PC-3 (cell line): ENCODE measurements around the gene ITCH. TPM values are rescaled to one million over a fixed set of nuclear protein-coding genes. Genes with fewer than 3 reads are reported as not detected.
"Not testable (repeated sequence)": the region's sequence is repeated elsewhere in the genome, so short reads cannot be mapped to it uniquely, and the experiment has no call there.

ENCODE experiments used
- ATAC-seq: fragments of 200-7000 bp; cut with Tn5 transposase; 2 replicates; pipeline ENCODE4 v1.9.1; 2020; ENCODE audit warnings: mild to moderate bottlenecking, moderate library complexity
- BruUV-seq: library from RNA; stranded (reverse); fragments of 400-500 nt; replicated peaks from 2 replicates; lab custom pipeline; 2021; lab: Mats Ljungman, UMichigan
- CTCF ChIA-PET: fragments of 300-600 bp; sonication (Branson Sonifier 250); formaldehyde crosslinking; loops from one replicate; lab custom pipeline; 2022; ENCODE audit warnings: antibody characterized with exemption; lab: Charles Lee
- POLR2A ChIA-PET: fragments of 300-600 bp; sonication (Branson Sonifier 250); formaldehyde crosslinking; loops from one replicate; lab custom pipeline; 2022; ENCODE audit warnings: antibody characterized with exemption; ENCODE audit not compliant: unreplicated experiment; lab: Charles Lee
- DNase-seq: peaks from one replicate; pipeline ENCODE4 v3.0.0-alpha.2; 2015
- H2AFZ ChIP-seq: fragments of 300-600 bp; sonication (generic); 2 replicates; pipeline ENCODE4 v1.6.0; 2016; ENCODE audit warnings: antibody characterized with exemption, low read length
- H3F3A ChIP-seq: fragments of 300-600 bp; sonication (generic); one replicate; pipeline ENCODE4 v1.6.0; 2017; ENCODE audit warnings: antibody characterized with exemption, low read length, control low read depth, mild to moderate bottlenecking; ENCODE audit not compliant: unreplicated experiment
- H3K27ac ChIP-seq: fragments of 300-600 bp; sonication (generic); 2 replicates; pipeline ENCODE4 v1.5.1; 2016; ENCODE audit warnings: mild to moderate bottlenecking, low read length
- H3K27me3 ChIP-seq: fragments of 300-600 bp; sonication (generic); 2 replicates; pipeline ENCODE4 v1.6.1; 2016; ENCODE audit warnings: low read length, mixed read lengths
- H3K36me3 ChIP-seq: fragments of 300-600 bp; sonication (generic); 2 replicates; pipeline ENCODE4 v1.6.1; 2016; ENCODE audit warnings: low read depth, mixed run types, low read length, mixed read lengths
- H3K4me1 ChIP-seq: fragments of 300-600 bp; sonication (generic); 2 replicates; pipeline ENCODE4 v1.5.1; 2016; ENCODE audit warnings: low read length; ENCODE audit not compliant: insufficient read depth
- H3K4me2 ChIP-seq: fragments of 300-600 bp; sonication (generic); 2 replicates; pipeline ENCODE4 v1.6.0; 2016; ENCODE audit warnings: low read length
- H3K4me3 ChIP-seq: fragments of 300-600 bp; sonication (generic); 2 replicates; pipeline ENCODE4 v1.5.1; 2016; ENCODE audit warnings: mild to moderate bottlenecking, low read length, mixed read lengths
- H3K79me2 ChIP-seq: fragments of 300-600 bp; sonication (generic); 2 replicates; pipeline ENCODE4 v1.6.1; 2017; ENCODE audit warnings: low read length, mixed read lengths
- H3K9ac ChIP-seq: fragments of 300-600 bp; sonication (generic); 2 replicates; pipeline ENCODE4 v1.6.0; 2016; ENCODE audit warnings: mild to moderate bottlenecking, low read length
- H3K9me2 ChIP-seq: fragments of 300-600 bp; sonication (generic); replicated peaks from 2 replicates; pipeline ENCODE4 v1.6.1; 2016; ENCODE audit warnings: mixed run types, low read length, mixed read lengths
- H3K9me3 ChIP-seq: fragments of 300-600 bp; sonication (generic); 2 replicates; pipeline ENCODE4 v1.6.1; 2016; ENCODE audit warnings: low read length, mixed read lengths
- H4K20me1 ChIP-seq: fragments of 300-600 bp; sonication (generic); 2 replicates; pipeline ENCODE4 v1.6.1; 2016; ENCODE audit warnings: low read length, mixed read lengths
- EZH2 ChIP-seq: fragments of 300-600 bp; sonication (generic); IDR thresholded peaks from one replicate; pipeline ENCODE4 v1.6.1; 2017; ENCODE audit warnings: antibody characterized with exemption, mild to moderate bottlenecking, low read length; ENCODE audit not compliant: unreplicated experiment
- EZH2phosphoT487 ChIP-seq: fragments of 300-600 bp; sonication (generic); IDR thresholded peaks from 2 replicates; pipeline ENCODE4 v1.6.1; 2018; ENCODE audit warnings: mild to moderate bottlenecking, antibody characterized with exemption, low read length, borderline replicate concordance
- intact Hi-C: fragments of 100-400 bp; cut with micrococcal nuclease; formaldehyde crosslinking; loops from 2 replicates; pipeline ENCODE4 v1.9.0; 2023
- total RNA-seq: library from RNA; depleted of rRNA; stranded (reverse); fragments of >200 nt; gene quantifications from 2 replicates; pipeline ENCODE4 v1.2.3, GENCODE V29; 2014
- TF ChIP-seq, protein P1 (sequence below): fragments of 300-600 bp; sonication (generic); conservative IDR thresholded peaks from 2 replicates; pipeline ENCODE4 v1.5.1; 2017; ENCODE audit warnings: antibody characterized with exemption, low read depth, mild to moderate bottlenecking, low read length

The ITCH gene
- total RNA-seq, 1 experiment from 2014 or later, result 54.8 TPM

DNA sequence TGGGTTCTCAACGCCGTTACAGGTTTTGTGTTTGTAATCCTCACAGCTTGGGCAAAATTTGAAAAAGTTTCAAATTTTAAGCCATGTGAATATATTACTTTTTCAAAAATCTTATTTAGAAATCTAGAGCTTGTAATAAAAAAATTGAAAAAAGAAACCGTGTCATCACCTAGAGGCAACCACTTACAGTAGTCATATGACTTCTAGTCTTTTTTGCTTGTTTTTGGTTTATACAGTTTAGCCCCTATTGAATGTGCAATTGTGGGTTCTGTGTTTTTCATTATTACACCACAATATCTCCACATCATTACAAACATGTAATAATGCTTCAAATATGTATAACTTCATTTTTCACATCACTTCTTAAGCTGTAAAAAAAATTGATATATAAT, 154.0 kb downstream of the ITCH start:
- ChIA-PET POLR2A (interaction anchor here (2.5 kb wide), 1 partner anchor 8 kb away, joined by 26 read pairs; no protein-coding TSS in a partner anchor), CTCF (no interaction called here)
- ATAC-seq (no peak), DNase-seq (peak; percentile 4)
- no TSS peak for BruUV-seq
- Histone ChIP-seq H3K4me1 (peaks cover 16% of the 10 kb centered on the region), H3K4me2 (peak overlapping the region; percentile 94), H4K20me1 (0 out of 2 replicates have a peak, but pooled peaks cover 6% of the 10 kb centered on the region), H3F3A (no peaks in the 10 kb centered on the region), H3K4me3 (peak overlapping the region; percentile 84), H3K36me3 (peaks cover 3% of the 10 kb centered on the region; the same call in 1 of the 2 replicates), H3K27me3 (no peaks in the 10 kb centered on the region), H3K9me3 (no peaks in the 10 kb centered on the region), H3K9ac (peak overlapping the region; percentile 91), H3K79me2 (peaks cover 55% of the 10 kb centered on the region), H3K27ac (no peak overlapping the region; the same call in 1 of the 2 replicates), H3K9me2 (no peaks in the 10 kb centered on the region), H2AFZ (peak overlapping the region; percentile 83; the same call in 1 of the 2 replicates)
- TF ChIP-seq EZH2phosphoT487 (no peak), EZH2 (no peak)
- TF ChIP-seq, protein P1, sequence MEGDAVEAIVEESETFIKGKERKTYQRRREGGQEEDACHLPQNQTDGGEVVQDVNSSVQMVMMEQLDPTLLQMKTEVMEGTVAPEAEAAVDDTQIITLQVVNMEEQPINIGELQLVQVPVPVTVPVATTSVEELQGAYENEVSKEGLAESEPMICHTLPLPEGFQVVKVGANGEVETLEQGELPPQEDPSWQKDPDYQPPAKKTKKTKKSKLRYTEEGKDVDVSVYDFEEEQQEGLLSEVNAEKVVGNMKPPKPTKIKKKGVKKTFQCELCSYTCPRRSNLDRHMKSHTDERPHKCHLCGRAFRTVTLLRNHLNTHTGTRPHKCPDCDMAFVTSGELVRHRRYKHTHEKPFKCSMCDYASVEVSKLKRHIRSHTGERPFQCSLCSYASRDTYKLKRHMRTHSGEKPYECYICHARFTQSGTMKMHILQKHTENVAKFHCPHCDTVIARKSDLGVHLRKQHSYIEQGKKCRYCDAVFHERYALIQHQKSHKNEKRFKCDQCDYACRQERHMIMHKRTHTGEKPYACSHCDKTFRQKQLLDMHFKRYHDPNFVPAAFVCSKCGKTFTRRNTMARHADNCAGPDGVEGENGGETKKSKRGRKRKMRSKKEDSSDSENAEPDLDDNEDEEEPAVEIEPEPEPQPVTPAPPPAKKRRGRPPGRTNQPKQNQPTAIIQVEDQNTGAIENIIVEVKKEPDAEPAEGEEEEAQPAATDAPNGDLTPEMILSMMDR, result no peak
- intact Hi-C loops, result loop anchor here (2.0 kb wide), 1 partner anchor 214 kb away; the partner anchor contains the start of gene AHCY

DNA sequence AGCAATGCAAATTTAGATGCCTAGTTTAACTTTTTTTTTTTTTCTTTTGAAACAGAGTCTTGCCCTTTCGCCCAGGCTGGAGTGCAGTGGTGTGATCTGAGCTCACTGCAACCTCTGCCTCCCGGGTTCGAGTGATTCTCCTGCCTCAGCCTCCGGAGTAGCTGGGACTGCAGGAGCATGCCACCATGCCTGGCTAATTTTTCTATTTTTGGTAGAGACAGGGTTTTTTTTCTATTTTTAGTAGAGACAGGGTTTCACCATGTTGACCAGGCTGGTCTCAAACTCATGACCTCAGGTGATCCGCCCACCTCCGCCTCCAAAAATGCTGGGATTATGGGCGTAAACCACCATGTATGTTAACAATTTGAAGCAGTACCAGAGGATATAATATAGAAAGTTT, 155.8 kb downstream of the ITCH start:
- H3K4me2 ChIP-seq, H3K9me2 ChIP-seq, H3K27me3 ChIP-seq, H3K9ac ChIP-seq, H3K9me3 ChIP-seq, CTCF ChIA-PET, ATAC-seq, H3K27ac ChIP-seq, H3K36me3 ChIP-seq, H3F3A ChIP-seq, H2AFZ ChIP-seq, intact Hi-C loops, POLR2A ChIA-PET, BruUV-seq, H3K4me3 ChIP-seq, DNase-seq: not testable (repeated sequence)
- Histone ChIP-seq H3K79me2 (peaks cover 63% of the 10 kb centered on the region), H3K4me1 (peaks cover 24% of the 10 kb centered on the region), H4K20me1 (peaks cover 12% of the 10 kb centered on the region)

DNA sequence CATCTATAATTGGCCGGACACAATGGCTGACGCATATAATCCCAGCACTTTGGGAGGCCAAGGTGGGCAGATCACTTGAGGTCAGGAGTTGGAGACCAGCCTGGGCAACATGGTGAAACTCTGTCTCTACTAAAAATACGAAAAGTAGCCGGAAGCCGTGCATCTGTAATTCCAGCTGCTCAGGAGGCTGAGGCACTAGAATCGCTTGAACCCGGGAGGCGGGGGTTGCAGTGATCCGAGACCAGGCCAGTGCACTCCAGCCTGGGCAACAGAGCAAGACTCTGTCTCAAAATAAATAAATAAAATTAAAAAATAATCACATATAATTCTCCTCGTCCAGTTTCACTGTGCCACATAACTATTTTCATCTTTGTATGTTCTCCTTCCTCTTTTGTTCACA, 156.8 kb downstream of the ITCH start:
- H3K9me2 ChIP-seq, H3K4me2 ChIP-seq, CTCF ChIA-PET, H2AFZ ChIP-seq, H3K9me3 ChIP-seq, H3K27me3 ChIP-seq, H3K36me3 ChIP-seq, H3K9ac ChIP-seq, BruUV-seq, ATAC-seq, H3K4me3 ChIP-seq, H3K27ac ChIP-seq, H3F3A ChIP-seq, DNase-seq: not testable (repeated sequence)
- Histone ChIP-seq H3K4me1 (peaks cover 26% of the 10 kb centered on the region), H3K79me2 (peaks cover 73% of the 10 kb centered on the region), H4K20me1 (peaks cover 13% of the 10 kb centered on the region)
- POLR2A ChIA-PET, result interaction anchor here (0.6 kb wide), 1 partner anchor 12 kb away, joined by 3 read pairs; no protein-coding TSS in a partner anchor
- intact Hi-C loops, result loop anchor here (5.0 kb wide), 1 partner anchor 263 kb away; no protein-coding TSS in a partner anchor
